ENCODE data around the gene DNAJB13. TPM values are rescaled to one million over a fixed set of nuclear protein-coding genes. Genes with fewer than 3 reads are reported as not detected.

DNAJB13 gene
- total RNA-seq, 2 donors from 2014 or later, result 1.8 TPM; not detected in 1

DNA sequence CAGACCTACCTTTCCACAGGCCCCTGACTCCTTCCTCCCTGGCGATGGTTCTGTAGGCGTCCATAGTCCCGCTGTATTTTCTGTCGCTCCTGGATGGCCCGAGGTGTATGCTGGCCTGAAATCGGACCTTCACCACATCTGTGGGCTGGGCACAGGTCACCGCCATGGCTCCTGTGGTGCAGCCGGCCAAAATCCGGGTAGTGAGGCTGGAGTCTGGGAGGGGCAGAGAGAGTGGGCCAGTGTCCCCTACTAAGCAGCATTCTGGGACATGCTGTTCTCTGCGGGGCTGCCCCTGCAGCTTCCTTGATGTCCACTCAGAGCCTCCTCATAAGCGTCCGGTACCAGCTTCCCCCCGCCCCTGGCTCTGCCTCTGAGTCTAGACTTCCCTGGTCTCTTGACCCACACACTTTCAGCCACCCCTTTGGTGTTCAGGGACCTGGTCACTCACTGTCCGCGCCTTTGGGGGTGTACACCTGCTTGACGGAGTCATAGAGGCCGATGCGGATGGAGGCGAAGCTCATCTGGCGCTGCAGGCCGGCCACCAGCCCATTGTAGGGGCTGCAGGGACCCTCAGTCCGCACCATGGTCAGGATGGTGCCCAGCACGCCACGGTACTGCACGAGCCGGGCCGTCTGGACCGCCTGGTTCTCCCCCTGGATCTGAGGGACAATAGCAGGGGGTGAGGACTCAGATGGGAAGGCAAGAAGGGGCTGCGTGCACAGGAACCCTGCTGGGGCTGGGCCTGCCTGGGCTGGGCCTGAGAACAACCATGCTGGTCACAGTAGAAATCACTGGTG is 55.1 kb downstream of the DNAJB13 start:
- no peak overlapping the region for H3K4me3 ChIP-seq
- H3K4me1 ChIP-seq (ENCODE audit: control insufficient read depth in 1 of 2, low read depth in 2 of 2), result no peaks in the 10 kb centered on the region
- TF ChIP-seq CTCF (IDR thresholded peaks at IDR 0.05), result no peak
- H3K36me3 ChIP-seq, result peaks cover 3% of the 10 kb centered on the region
- H3K27ac ChIP-seq, result no peak overlapping the region
- ATAC-seq (ENCODE audit: insufficient number of reproducible peaks, low FRiP score, low read depth), result no peak
- H3K9me3 ChIP-seq, result no peaks in the 10 kb centered on the region
- H3K27me3 ChIP-seq (replicated peaks; ENCODE audit: insufficient read depth), result no peaks in the 10 kb centered on the region
- no peak for DNase-seq (ENCODE audit: low spot score)

DNA sequence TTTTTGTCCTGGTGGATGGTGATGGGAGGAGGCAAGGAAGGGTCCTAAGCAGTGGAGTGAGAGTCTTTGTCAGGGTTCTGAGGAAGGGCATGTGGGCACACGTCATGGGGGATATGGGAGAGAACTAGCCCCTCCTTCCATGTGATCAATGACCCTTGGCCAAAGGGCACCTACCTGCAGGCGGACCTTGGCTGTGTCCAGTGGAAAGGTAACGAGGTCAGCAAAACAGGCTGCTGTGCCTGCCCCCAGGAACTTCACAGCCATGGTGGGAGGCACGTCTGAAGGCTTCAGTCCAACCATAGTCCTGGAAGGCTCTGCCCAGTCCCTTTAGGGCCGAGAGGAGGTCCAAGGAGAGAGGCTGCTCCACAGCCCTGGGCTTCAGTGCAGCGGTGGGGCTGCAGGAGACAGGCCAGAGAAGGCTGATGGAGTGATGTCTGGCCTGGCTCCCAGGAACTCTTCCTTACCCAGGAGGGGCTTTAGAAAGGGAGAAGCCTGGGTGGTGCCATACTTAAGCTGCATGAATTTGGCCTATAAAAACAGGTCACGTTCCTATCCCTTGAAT is 56.0 kb downstream of the DNAJB13 start:
- peaks cover 3% of the 10 kb centered on the region for H3K36me3 ChIP-seq
- no peaks in the 10 kb centered on the region for H3K27me3 ChIP-seq (replicated peaks; ENCODE audit: insufficient read depth)
- H3K4me1 ChIP-seq (ENCODE audit: control insufficient read depth in 1 of 2, low read depth in 2 of 2), result no peaks in the 10 kb centered on the region
- TF ChIP-seq CTCF (IDR thresholded peaks at IDR 0.05), result no peak
- no peak for ATAC-seq (ENCODE audit: insufficient number of reproducible peaks, low FRiP score, low read depth)
- H3K4me3 ChIP-seq, result no peak overlapping the region
- no peak overlapping the region for H3K27ac ChIP-seq
- no peak for DNase-seq (ENCODE audit: low spot score)
- no peaks in the 10 kb centered on the region for H3K9me3 ChIP-seq

- no peak for DNase-seq (ENCODE audit: low spot score)
- no peaks in the 10 kb centered on the region for H3K27me3 ChIP-seq (replicated peaks; ENCODE audit: insufficient read depth)
- H3K9me3 ChIP-seq, result no peaks in the 10 kb centered on the region
- H3K4me3 ChIP-seq, result no peak overlapping the region
- H3K27ac ChIP-seq, result no peak overlapping the region
- no peak for TF ChIP-seq CTCF (IDR thresholded peaks at IDR 0.05)
- H3K36me3 ChIP-seq, result peaks cover 3% of the 10 kb centered on the region
- no peaks in the 10 kb centered on the region for H3K4me1 ChIP-seq (ENCODE audit: control insufficient read depth in 1 of 2, low read depth in 2 of 2)
- no peak for ATAC-seq (ENCODE audit: insufficient number of reproducible peaks, low FRiP score, low read depth)
Measured at GRCh38 chr11:74007691-74008372, 57.0 kb downstream of the DNAJB13 start.

DNA sequence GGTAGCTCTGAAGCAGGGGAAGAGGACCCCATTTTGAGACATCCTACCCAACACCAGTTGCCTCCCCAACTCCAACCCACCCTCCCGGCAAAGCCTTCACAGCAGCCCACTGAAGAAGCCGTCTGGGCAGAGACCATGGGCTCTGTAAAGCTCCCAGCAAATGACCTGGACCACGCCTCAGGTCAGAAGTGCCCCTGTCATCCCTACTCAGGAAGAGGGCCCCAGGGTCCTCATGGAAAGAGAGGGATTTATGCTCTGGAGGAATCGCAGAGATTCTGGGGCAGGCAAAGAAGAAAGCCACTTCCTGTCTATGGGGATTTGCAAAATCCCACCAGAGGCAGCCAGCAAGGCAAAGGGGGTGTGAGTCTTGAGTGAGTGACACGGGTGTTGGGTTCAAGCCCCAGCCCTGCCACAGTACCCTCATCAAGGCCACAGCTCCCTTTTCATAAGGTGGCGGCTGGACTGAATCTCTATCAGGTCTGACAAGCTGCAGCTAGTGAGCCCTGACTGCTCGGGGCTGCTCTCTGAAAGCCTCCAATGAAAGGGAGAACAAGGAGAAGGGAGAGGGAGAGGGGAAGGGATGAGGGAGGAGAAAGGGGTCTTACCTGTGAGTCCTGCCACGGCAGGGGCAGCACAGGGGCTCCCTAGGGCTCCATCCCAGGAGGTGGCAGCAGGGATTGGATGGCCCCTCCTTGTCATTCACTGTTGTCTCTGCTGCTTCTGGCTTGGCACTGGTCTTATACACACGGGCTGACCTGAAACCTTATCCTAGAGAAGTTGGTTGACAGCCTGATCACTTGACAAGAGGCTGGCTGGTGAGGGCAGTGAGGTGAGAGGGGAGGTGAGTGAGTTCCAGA is 57.8 kb downstream of the DNAJB13 start, which contains the start of gene UCP3:
TSS of gene UCP3 (minus strand) at position 713 of the 857 bp plus-strand sequence. CDS start 2,043 bp downstream, outside the sequence.
- ATAC-seq (ENCODE audit: insufficient number of reproducible peaks, low FRiP score, low read depth) (no peak), DNase-seq (ENCODE audit: low spot score) (no peak)
- Histone ChIP-seq H3K27ac (no peak within 1 kb of the TSS), H3K4me3 (no peak within 1 kb of the TSS), H3K4me1 (ENCODE audit: control insufficient read depth in 1 of 2, low read depth in 2 of 2) (no peaks in the 10 kb centered on the region), H3K36me3 (no peaks in the 10 kb centered on the region), H3K27me3 (replicated peaks; ENCODE audit: insufficient read depth) (no peaks in the 10 kb centered on the region), H3K9me3 (no peaks in the 10 kb centered on the region)
- no peak for TF ChIP-seq CTCF (IDR thresholded peaks at IDR 0.05)
